H1 (cell line): ENCODE data around the gene KCNH1.

Experiments
- BRCA1 ChIP-seq: IDR thresholded peaks from 2 replicates; pipeline ENCODE4 v1.6.1; 2012; ENCODE audit warnings: low read depth, low read length, improper control_type of control experiment
- KDM5A ChIP-seq: fragments of 200-600 bp; IDR thresholded peaks from 2 replicates; pipeline ENCODE4 v1.7.1; 2012; ENCODE audit warnings: mild to moderate bottlenecking, low read length, inconsistent platforms, mixed read lengths
- RAD21 ChIP-seq, 2 experiments: IDR thresholded peaks in 1 of 2; conservative IDR thresholded peaks in 1 of 2; 2 replicates each; pipeline ENCODE4 v1.6.1; 2011; ENCODE audit warnings: low read depth in 2 of 2, low read length in 2 of 2, improper control_type of control experiment in 1 of 2, inconsistent platforms in 1 of 2, mild to moderate bottlenecking in 1 of 2, moderate library complexity in 1 of 2
- TAF1 ChIP-seq: IDR thresholded peaks from 2 replicates; pipeline ENCODE4 v1.6.1; 2011; ENCODE audit warnings: mild to moderate bottlenecking, low read depth, low read length

- TF ChIP-seq BRCA1 (no peak), RAD21 (IDR thresholded peaks at IDR 0.05 in 1 of 2, conservative IDR thresholded peaks at IDR 0.05 in 1 of 2; ENCODE audit: low read depth in 2 of 2, low read length in 2 of 2) (no peak), TAF1 (no peak), KDM5A (no peak)
These were observed 402.4 kb downstream of the KCNH1 start for GRCh38 chr1:210731597-210731996.
